Caco-2 (cell line): ENCODE data around the gene NDRG3. TPM values are rescaled to one million over a fixed set of nuclear protein-coding genes. Genes with fewer than 3 reads are reported as not detected.

Source experiments
- BruUV-seq: library from RNA; stranded (reverse); fragments of 400-500 nt; replicated peaks from 2 replicates; lab custom pipeline; 2021; lab: Mats Ljungman, UMichigan
- CTCF ChIA-PET: fragments of 300-600 bp; sonication (Branson Sonifier 250); formaldehyde crosslinking; loops from one replicate; lab custom pipeline; 2022; ENCODE audit warnings: antibody characterized with exemption; lab: Charles Lee
- POLR2A ChIA-PET: fragments of 300-600 bp; sonication (Branson Sonifier 250); formaldehyde crosslinking; loops from one replicate; lab custom pipeline; 2022; ENCODE audit warnings: antibody characterized with exemption; lab: Charles Lee
- DNase-seq, 2 experiments: peaks; one replicate each; pipeline versions ENCODE4 v3.0.0 to v3.0.0-alpha.2; 2020 to 2022
- H3K27me3 ChIP-seq: replicated peaks from 2 replicates; pipeline ENCODE4 v1.6.0; 2011; ENCODE audit warnings: low read length; ENCODE audit not compliant: control insufficient read depth, insufficient read depth
- H3K36me3 ChIP-seq: 2 replicates; pipeline ENCODE4 v1.5.1; 2011; ENCODE audit warnings: low read length; ENCODE audit not compliant: control insufficient read depth, insufficient read depth
- H3K4me1 ChIP-seq: fragments of 250-450 bp; sonication (Bioruptor Pico); 2 replicates; pipeline ENCODE4 v1.5.1; 2020; ENCODE audit warnings: mild to moderate bottlenecking
- H3K4me3 ChIP-seq: 2 replicates; pipeline ENCODE4 v1.5.1; 2011; ENCODE audit warnings: low read depth, mild to moderate bottlenecking, control low read depth, low read length
- H3K9me3 ChIP-seq: fragments of 250-450 bp; sonication (Bioruptor Pico); 2 replicates; pipeline ENCODE4 v1.5.1; 2020; ENCODE audit warnings: mild to moderate bottlenecking, moderate library complexity
- H3K27ac Mint-ChIP-seq: one replicate; pipeline ENCODE4 v1.8.0; 2022; ENCODE audit warnings: mixed read lengths; ENCODE audit not compliant: unreplicated experiment
- H3K27me3 Mint-ChIP-seq: one replicate; pipeline ENCODE4 v1.8.0; 2022; ENCODE audit warnings: mixed read lengths; ENCODE audit not compliant: insufficient read depth, unreplicated experiment
- H3K36me3 Mint-ChIP-seq: one replicate; pipeline ENCODE4 v1.8.0; 2022; ENCODE audit warnings: mild to moderate bottlenecking, mixed read lengths; ENCODE audit not compliant: insufficient read depth, unreplicated experiment
- H3K4me1 Mint-ChIP-seq: one replicate; pipeline ENCODE4 v1.8.0; 2022; ENCODE audit warnings: low read depth, mixed read lengths; ENCODE audit not compliant: unreplicated experiment
- H3K4me3 Mint-ChIP-seq: one replicate; pipeline ENCODE4 v1.8.0; 2022; ENCODE audit warnings: mild to moderate bottlenecking, moderate library complexity, mixed read lengths; ENCODE audit not compliant: unreplicated experiment
- H3K9me3 Mint-ChIP-seq: one replicate; pipeline ENCODE4 v1.8.0; 2022; ENCODE audit warnings: mixed read lengths; ENCODE audit not compliant: unreplicated experiment
- CTCF ChIP-seq, 2 experiments: fragments of 200-600 bp in 1 of 2; IDR thresholded peaks; 1 replicate in 1 of 2; 2 replicates in 1 of 2; pipeline versions ENCODE4 v1.5.1 to v1.8.0; 2011 to 2022; ENCODE audit warnings: antibody characterized with exemption in 1 of 2, control low read depth in 1 of 2, inconsistent platforms in 1 of 2, low read depth in 1 of 2, low read length in 1 of 2, mild to moderate bottlenecking in 1 of 2, moderate library complexity in 1 of 2; ENCODE audit not compliant: insufficient read depth in 1 of 2, severe bottlenecking in 1 of 2, unreplicated experiment in 1 of 2
- intact Hi-C: fragments of 100-400 bp; cut with micrococcal nuclease; formaldehyde crosslinking; loops from one replicate; pipeline ENCODE4 v1.10.0; 2022; ENCODE audit not compliant: unreplicated experiment
- total RNA-seq: library from RNA; stranded (reverse); gene quantifications from 2 replicates; pipeline ENCODE4 v1.2.3, GENCODE V29; 2022

Gene NDRG3
- total RNA-seq, 1 experiment from 2014 or later, result 41.5 TPM

DNA sequence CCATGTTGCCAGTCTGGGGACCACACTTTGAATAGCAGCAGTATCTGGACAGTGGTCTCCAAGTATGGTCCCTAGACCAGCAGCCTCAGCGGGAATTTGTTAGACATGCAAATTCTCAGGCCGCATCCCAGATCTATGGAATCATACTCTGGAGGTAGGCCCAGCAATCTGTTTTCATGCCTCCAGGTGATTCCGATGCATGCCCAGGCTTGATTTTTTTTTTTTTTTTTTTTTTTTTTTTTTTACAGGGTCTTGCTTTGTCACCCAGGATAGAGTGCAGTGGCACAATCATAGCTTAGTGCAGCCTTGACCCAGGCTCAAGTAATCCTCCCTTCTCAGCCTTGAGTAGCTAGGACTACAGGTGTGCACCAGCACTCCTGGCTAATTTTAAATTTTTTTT lies 99.2 kb downstream of the NDRG3 start:
- no peaks in the 10 kb centered on the region for H3K9me3 ChIP-seq
- no peak overlapping the region for H3K4me3 ChIP-seq
- H3K4me1 ChIP-seq, result peaks cover 11% of the 10 kb centered on the region
- TF ChIP-seq CTCF (IDR thresholded peaks at IDR 0.05; ENCODE audit: insufficient read depth in 1 of 2, low read depth in 1 of 2, low read length in 1 of 2, severe bottlenecking in 1 of 2, unreplicated experiment in 1 of 2), result no peak
- H3K4me3 Mint-ChIP-seq, result no peak overlapping the region
- no peak for DNase-seq
- CTCF ChIA-PET, result interaction anchor here (1.1 kb wide), 1 partner anchor 41 kb away, joined by 9 read pairs; the partner anchor contains the start of gene RAB5IF
- no TSS peak for BruUV-seq
- H3K36me3 ChIP-seq, result no peaks in the 10 kb centered on the region
- H3K4me1 Mint-ChIP-seq, result peaks cover 9% of the 10 kb centered on the region
- no peaks in the 10 kb centered on the region for H3K27me3 Mint-ChIP-seq
- H3K36me3 Mint-ChIP-seq, result peaks cover 15% of the 10 kb centered on the region
- POLR2A ChIA-PET, result no interaction called here
- H3K27me3 ChIP-seq, result no peaks in the 10 kb centered on the region
- intact Hi-C loops, result loop anchor here (2.0 kb wide), 1 partner anchor 24 kb away; no protein-coding TSS in a partner anchor
- H3K27ac Mint-ChIP-seq, result no peak overlapping the region
- no peaks in the 10 kb centered on the region for H3K9me3 Mint-ChIP-seq

GRCh38 chr20:36645998-36646397 lies 99.9 kb downstream of the NDRG3 start, which contains the start of gene SLA2:
TSS of gene SLA2 (minus strand) at chr20:36646196. CDS start at chr20:36641335, 4,861 bp downstream.
- no TSS peak for BruUV-seq
- no peak for DNase-seq
- no peak for TF ChIP-seq CTCF (IDR thresholded peaks at IDR 0.05; ENCODE audit: insufficient read depth in 1 of 2, low read depth in 1 of 2, low read length in 1 of 2, severe bottlenecking in 1 of 2, unreplicated experiment in 1 of 2)
- Histone ChIP-seq H3K9me3 (no peaks in the 10 kb centered on the region), H3K27me3 (no peaks in the 10 kb centered on the region), H3K4me3 (no peak within 1 kb of the TSS), H3K36me3 (no peaks in the 10 kb centered on the region), H3K4me1 (peaks cover 11% of the 10 kb centered on the region)
- Mint-ChIP-seq H3K27ac (peak within 1 kb of the TSS; percentile 5), H3K27me3 (no peaks in the 10 kb centered on the region), H3K4me3 (no peak within 1 kb of the TSS), H3K36me3 (peaks cover 15% of the 10 kb centered on the region), H3K4me1 (peaks cover 9% of the 10 kb centered on the region), H3K9me3 (no peaks in the 10 kb centered on the region)
- CTCF ChIA-PET, result no interaction called here
- intact Hi-C loops, result loop anchor here (2.0 kb wide), 1 partner anchor 25 kb away; no protein-coding TSS in a partner anchor
- POLR2A ChIA-PET, result no interaction called here

GRCh38 chr20:36645353-36645752 lies 100.5 kb downstream of the NDRG3 start:
- intact Hi-C loops, result no loop called here
- Mint-ChIP-seq H3K36me3 (peaks cover 15% of the 10 kb centered on the region), H3K27ac (no peak overlapping the region), H3K27me3 (no peaks in the 10 kb centered on the region), H3K4me1 (peaks cover 9% of the 10 kb centered on the region), H3K9me3 (no peaks in the 10 kb centered on the region), H3K4me3 (no peak overlapping the region)
- Histone ChIP-seq H3K36me3 (no peaks in the 10 kb centered on the region), H3K4me3 (no peak overlapping the region), H3K27me3 (no peaks in the 10 kb centered on the region), H3K4me1 (peaks cover 11% of the 10 kb centered on the region), H3K9me3 (no peaks in the 10 kb centered on the region)
- no TSS peak for BruUV-seq
- POLR2A ChIA-PET, result no interaction called here
- DNase-seq, result no peak
- CTCF ChIA-PET, result no interaction called here
- TF ChIP-seq CTCF (IDR thresholded peaks at IDR 0.05; ENCODE audit: insufficient read depth in 1 of 2, low read depth in 1 of 2, low read length in 1 of 2, severe bottlenecking in 1 of 2, unreplicated experiment in 1 of 2), result no peak
